ENCODE results near the gene MICAL2. TPM values are rescaled to one million over a fixed set of nuclear protein-coding genes. Genes with fewer than 3 reads are reported as not detected.

The MICAL2 gene
- total and polyA plus RNA-seq, 2 of the 13 experiments (the other 11 are each of a cell fraction or from before 2014, with no cell fraction given), result 0.78 to 1.1 TPM

GRCh38 chr11:12097219-12097618 is 13.2 kb upstream of the MICAL2 start (continued):
- TF ChIP-seq ATF7-NPFF (CRISPR knock-in tag; IDR thresholded peaks at IDR 0.05; ENCODE audit: low read depth), result no peak
- no peak for TF ChIP-seq HMG20B (CRISPR knock-in tag; conservative IDR thresholded peaks at IDR 0.05)
- TF ChIP-seq FIP1L1 (IDR thresholded peaks at IDR 0.05; ENCODE audit: borderline replicate concordance, insufficient read depth, low read depth, low read length), result no peak
- TF ChIP-seq ZNF44 (CRISPR knock-in tag; IDR thresholded peaks at IDR 0.05), result no peak
- no peak for TF ChIP-seq ZNF644 (CRISPR knock-in tag; IDR thresholded peaks at IDR 0.05; ENCODE audit: low read depth)

DNA sequence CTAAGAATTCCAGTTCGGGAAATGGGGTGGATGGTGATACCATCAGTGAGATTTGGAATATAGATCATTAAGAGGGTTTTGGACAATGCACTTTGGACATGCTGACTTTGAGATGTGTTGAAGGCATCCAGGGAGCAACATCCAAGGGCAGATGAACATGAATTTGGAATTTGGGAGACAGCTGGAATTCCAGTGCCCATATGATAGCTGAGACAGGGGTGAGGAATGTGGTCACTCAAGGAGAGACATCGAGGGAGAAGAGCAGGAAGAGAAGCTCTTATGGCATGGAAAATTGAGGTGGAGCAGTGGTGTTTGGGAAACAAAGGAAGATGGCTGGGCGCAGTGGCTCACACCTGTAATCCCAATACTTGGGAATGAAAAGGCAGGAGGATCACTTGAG is 11.8 kb upstream of the MICAL2 start:
- peaks cover 0 to 14% of the 10 kb centered on the region in 2 experiments; a peak in 1 of 5 replicates for H3K27me3 ChIP-seq (ENCODE audit: control insufficient read depth in 1 of 2, insufficient read depth in 2 of 2, low read length in 2 of 2)
- DNase-seq (ENCODE audit: low spot score) (no peak), ATAC-seq (no peak), FAIRE-seq (no peak)
- H3K4me1 ChIP-seq (ENCODE audit: insufficient read depth, low read length), result 0 out of 2 replicates have a peak, but pooled peaks cover 10% of the 10 kb centered on the region
- BruUV-seq (replicated peaks), result no TSS peak
- no peaks in the 10 kb centered on the region for H3K79me2 ChIP-seq (ENCODE audit: insufficient read depth, low read length)
- H3K36me3 ChIP-seq (replicated peaks in 1 of 2; ENCODE audit: control insufficient read depth in 1 of 2, insufficient read depth in 2 of 2, low read length in 2 of 2), result no peaks in the 10 kb centered on the region
- TF ChIP-seq HNF4A (CRISPR knock-in tag; IDR thresholded peaks at IDR 0.05) (no peak), GMEB2 (CRISPR knock-in tag; IDR thresholded peaks at IDR 0.05; ENCODE audit: low read depth) (no peak), ZNF101 (CRISPR knock-in tag; IDR thresholded peaks at IDR 0.05; ENCODE audit: borderline replicate concordance, low read depth) (no peak), CENPX (CRISPR knock-in tag; IDR thresholded peaks at IDR 0.05) (no peak), IRX3 (CRISPR knock-in tag; IDR thresholded peaks at IDR 0.05; ENCODE audit: borderline replicate concordance, low read depth) (no peak), ISL2 (CRISPR knock-in tag; IDR thresholded peaks at IDR 0.05) (no peak)
- TF ChIP-seq, protein P1, sequence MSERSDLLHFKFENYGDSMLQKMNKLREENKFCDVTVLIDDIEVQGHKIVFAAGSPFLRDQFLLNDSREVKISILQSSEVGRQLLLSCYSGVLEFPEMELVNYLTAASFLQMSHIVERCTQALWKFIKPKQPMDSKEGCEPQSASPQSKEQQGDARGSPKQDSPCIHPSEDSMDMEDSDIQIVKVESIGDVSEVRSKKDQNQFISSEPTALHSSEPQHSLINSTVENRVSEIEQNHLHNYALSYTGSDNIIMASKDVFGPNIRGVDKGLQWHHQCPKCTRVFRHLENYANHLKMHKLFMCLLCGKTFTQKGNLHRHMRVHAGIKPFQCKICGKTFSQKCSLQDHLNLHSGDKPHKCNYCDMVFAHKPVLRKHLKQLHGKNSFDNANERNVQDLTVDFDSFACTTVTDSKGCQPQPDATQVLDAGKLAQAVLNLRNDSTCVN (CRISPR knock-in tag; IDR thresholded peaks at IDR 0.05; ENCODE audit: borderline replicate concordance), result no peak
- 60% methylated on average over 3 of the region's 3 CpGs for WGBS (ENCODE audit: low lambda C conversion rate)
- no peaks in the 10 kb centered on the region for H4K20me1 ChIP-seq (ENCODE audit: insufficient read depth, low read length)
- no peak overlapping the region for H3K4me3 ChIP-seq (replicated peaks in 1 of 3; ENCODE audit: insufficient read depth in 1 of 3, low read depth in 2 of 3, low read length in 3 of 3)
- POLR2A ChIA-PET, result no interaction called here
- H3K9me3 ChIP-seq (ENCODE audit: low read length), result no peaks in the 10 kb centered on the region
- no peak overlapping the region for H2AFZ ChIP-seq (ENCODE audit: low read length)
- no peak overlapping the region for H3K27ac ChIP-seq (ENCODE audit: extremely low read length, insufficient read depth, low read length)
- intact Hi-C loops (cut with micrococcal nuclease; ENCODE audit: unreplicated experiment) (no loop called here), in situ Hi-C loops (cut with HindIII; ENCODE audit: extremely low pct_ligation_motif_present, low pct_unique_long_range_greater_than_20kb) (no loop called here)
- no peak overlapping the region for H3K4me2 ChIP-seq (ENCODE audit: low read depth, low read length)
- CTCF ChIA-PET (ENCODE audit: low intra/inter-chr PET ratio, low total read pairs), result no interaction called here
- H3K9ac ChIP-seq (ENCODE audit: insufficient read depth, low read depth, low read length), result no peak overlapping the region
